Hepatocyte (in vitro differentiated cells): Measurements from ENCODE around the gene TSHZ3. TPM values are rescaled to one million over a fixed set of nuclear protein-coding genes. Genes with fewer than 3 reads are reported as not detected.

Experiments used
- DNase-seq: peaks from one replicate; pipeline ENCODE4 v3.0.0-alpha.2; 2016; ENCODE audit warnings: low spot score
- H2AFZ ChIP-seq: fragments of 200-600 bp; sonication (generic); 2 replicates; pipeline ENCODE4 v1.6.0; 2016; ENCODE audit warnings: antibody characterized with exemption, mild to moderate bottlenecking
- H3K27ac ChIP-seq: fragments of 200-600 bp; sonication (generic); 2 replicates; pipeline ENCODE4 v1.5.1; 2016; ENCODE audit warnings: mild to moderate bottlenecking
- H3K27me3 ChIP-seq: fragments of 200-600 bp; sonication (generic); 2 replicates; pipeline ENCODE4 v1.6.1; 2016
- H3K36me3 ChIP-seq: fragments of 200-600 bp; sonication (generic); replicated peaks from 2 replicates; pipeline ENCODE4 v1.5.1; 2016; ENCODE audit warnings: low read depth; ENCODE audit not compliant: insufficient read depth
- H3K4me1 ChIP-seq: fragments of 200-600 bp; sonication (generic); 2 replicates; pipeline ENCODE4 v1.5.1; 2016; ENCODE audit warnings: mild to moderate bottlenecking, moderate library complexity; ENCODE audit not compliant: insufficient read depth
- H3K4me2 ChIP-seq: fragments of 200-600 bp; sonication (generic); 2 replicates; pipeline ENCODE4 v1.6.0; 2016
- H3K4me3 ChIP-seq: fragments of 200-600 bp; sonication (generic); 2 replicates; pipeline ENCODE4 v1.5.1; 2016; ENCODE audit warnings: mild to moderate bottlenecking
- H3K79me2 ChIP-seq: fragments of 200-600 bp; sonication (generic); 2 replicates; pipeline ENCODE4 v1.6.0; 2017; ENCODE audit warnings: mild to moderate bottlenecking
- H3K9me2 ChIP-seq: fragments of 200-600 bp; sonication (generic); replicated peaks from 2 replicates; pipeline ENCODE4 v1.6.0; 2017; ENCODE audit warnings: mild to moderate bottlenecking; ENCODE audit not compliant: insufficient read depth
- H3K9me3 ChIP-seq: fragments of 200-600 bp; sonication (generic); 2 replicates; pipeline ENCODE4 v1.5.1; 2016; ENCODE audit warnings: low read depth, mild to moderate bottlenecking
- H4K20me1 ChIP-seq: fragments of 200-600 bp; sonication (generic); 2 replicates; pipeline ENCODE4 v1.6.0; 2016; ENCODE audit warnings: mild to moderate bottlenecking; ENCODE audit not compliant: insufficient read depth, poor library complexity, severe bottlenecking
- EZH2 ChIP-seq: fragments of 200-600 bp; sonication (generic); IDR thresholded peaks from 2 replicates; pipeline ENCODE4 v1.6.1; 2016; ENCODE audit warnings: antibody characterized with exemption, mild to moderate bottlenecking, borderline replicate concordance
- EZH2phosphoT487 ChIP-seq: fragments of 200-600 bp; sonication (generic); IDR thresholded peaks from one replicate; pipeline ENCODE4 v1.6.1; 2018; ENCODE audit warnings: antibody characterized with exemption, mild to moderate bottlenecking, low read depth, moderate library complexity; ENCODE audit not compliant: unreplicated experiment, severe bottlenecking
- WGBS: methylation state at CpG from one replicate; pipeline ENCODE4 v1.1.6; 2016; ENCODE audit warnings: low lambda C conversion rate; ENCODE audit errors: missing lambda C conversion rate; 5-methylcytosine and 5-hydroxymethylcytosine counted together
- polyA plus RNA-seq: library from polyadenylated mRNA; unstranded; fragments of >200 nt; fragmentation: Nextera tagmentation; extraction: Ambion mirVana; gene quantifications from 2 replicates; pipeline ENCODE4 v1.2.1, GENCODE V29; 2016
- total RNA-seq: library from RNA; depleted of rRNA; stranded (reverse); fragments of >200 nt; gene quantifications from 2 replicates; pipeline ENCODE4 v1.2.3, GENCODE V29; 2014
- TF ChIP-seq, protein P1 (sequence below): fragments of 200-600 bp; sonication (generic); IDR thresholded peaks from 2 replicates; pipeline ENCODE4 v1.5.1; 2016; ENCODE audit warnings: antibody characterized with exemption, mild to moderate bottlenecking; ENCODE audit not compliant: poor library complexity

TSHZ3 gene
- total and polyA plus RNA-seq, 2 experiments from 2014 or later, result 4.9 to 5.3 TPM

DNA sequence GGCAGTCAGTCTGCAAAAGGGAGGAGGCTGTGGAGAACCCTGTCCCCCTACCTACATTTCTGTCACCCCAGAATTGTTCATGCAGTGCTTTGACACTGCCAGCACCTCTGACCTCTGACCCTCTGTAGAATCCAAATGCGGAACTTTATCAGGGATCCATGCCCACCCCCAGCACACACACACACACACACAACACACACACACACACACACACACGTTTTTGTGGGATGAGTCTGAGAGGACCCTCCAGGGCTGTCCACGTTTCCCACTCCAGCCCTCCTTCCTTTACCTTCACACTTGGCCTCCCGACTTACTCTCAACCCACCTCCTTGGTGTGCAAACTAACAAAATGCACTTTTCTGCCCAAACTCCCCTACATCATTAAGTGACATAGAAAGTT, 42.3 kb upstream of the TSHZ3 start:
- H2AFZ ChIP-seq, result no peak overlapping the region
- no peak for DNase-seq
- H3K27me3 ChIP-seq, result no peaks in the 10 kb centered on the region
- H3K36me3 ChIP-seq, result no peaks in the 10 kb centered on the region
- H3K79me2 ChIP-seq, result no peaks in the 10 kb centered on the region
- no peaks in the 10 kb centered on the region for H4K20me1 ChIP-seq
- 87% methylated on average over 4 of the region's 4 CpGs for WGBS
- no peaks in the 10 kb centered on the region for H3K4me1 ChIP-seq
- no peak overlapping the region for H3K4me2 ChIP-seq
- no peaks in the 10 kb centered on the region for H3K9me3 ChIP-seq
- H3K4me3 ChIP-seq, result no peak overlapping the region
- TF ChIP-seq EZH2, result no peak
- no peak for TF ChIP-seq EZH2phosphoT487
- TF ChIP-seq, protein P1, sequence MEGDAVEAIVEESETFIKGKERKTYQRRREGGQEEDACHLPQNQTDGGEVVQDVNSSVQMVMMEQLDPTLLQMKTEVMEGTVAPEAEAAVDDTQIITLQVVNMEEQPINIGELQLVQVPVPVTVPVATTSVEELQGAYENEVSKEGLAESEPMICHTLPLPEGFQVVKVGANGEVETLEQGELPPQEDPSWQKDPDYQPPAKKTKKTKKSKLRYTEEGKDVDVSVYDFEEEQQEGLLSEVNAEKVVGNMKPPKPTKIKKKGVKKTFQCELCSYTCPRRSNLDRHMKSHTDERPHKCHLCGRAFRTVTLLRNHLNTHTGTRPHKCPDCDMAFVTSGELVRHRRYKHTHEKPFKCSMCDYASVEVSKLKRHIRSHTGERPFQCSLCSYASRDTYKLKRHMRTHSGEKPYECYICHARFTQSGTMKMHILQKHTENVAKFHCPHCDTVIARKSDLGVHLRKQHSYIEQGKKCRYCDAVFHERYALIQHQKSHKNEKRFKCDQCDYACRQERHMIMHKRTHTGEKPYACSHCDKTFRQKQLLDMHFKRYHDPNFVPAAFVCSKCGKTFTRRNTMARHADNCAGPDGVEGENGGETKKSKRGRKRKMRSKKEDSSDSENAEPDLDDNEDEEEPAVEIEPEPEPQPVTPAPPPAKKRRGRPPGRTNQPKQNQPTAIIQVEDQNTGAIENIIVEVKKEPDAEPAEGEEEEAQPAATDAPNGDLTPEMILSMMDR, result no peak
- H3K9me2 ChIP-seq, result no peaks in the 10 kb centered on the region
- no peak overlapping the region for H3K27ac ChIP-seq

- H3K27me3 ChIP-seq, result no peaks in the 10 kb centered on the region
- no peaks in the 10 kb centered on the region for H3K9me2 ChIP-seq
- DNase-seq, result no peak
- H3K79me2 ChIP-seq, result no peaks in the 10 kb centered on the region
- 86% methylated on average over 6 of the region's 6 CpGs for WGBS
- no peak overlapping the region for H3K4me3 ChIP-seq
- no peak overlapping the region for H2AFZ ChIP-seq
- TF ChIP-seq, protein P1, result no peak
- TF ChIP-seq EZH2 (no peak), EZH2phosphoT487 (no peak)
- H3K4me2 ChIP-seq, result no peak overlapping the region
- no peaks in the 10 kb centered on the region for H3K36me3 ChIP-seq
- H4K20me1 ChIP-seq, result no peaks in the 10 kb centered on the region
- H3K27ac ChIP-seq, result no peak overlapping the region
- no peaks in the 10 kb centered on the region for H3K9me3 ChIP-seq
- no peaks in the 10 kb centered on the region for H3K4me1 ChIP-seq
Observed at GRCh38 chr19:31390711-31391110, 41.5 kb upstream of the TSHZ3 start.

- H4K20me1 ChIP-seq, result no peaks in the 10 kb centered on the region
- H3K27me3 ChIP-seq, result no peaks in the 10 kb centered on the region
- H3K79me2 ChIP-seq, result no peaks in the 10 kb centered on the region
- H3K9me2 ChIP-seq, result no peaks in the 10 kb centered on the region
- H3K36me3 ChIP-seq, result no peaks in the 10 kb centered on the region
- H2AFZ ChIP-seq, result no peak overlapping the region
- no peaks in the 10 kb centered on the region for H3K4me1 ChIP-seq
- 92% methylated on average over 5 of the region's 5 CpGs for WGBS
- H3K9me3 ChIP-seq, result no peaks in the 10 kb centered on the region
- DNase-seq, result no peak
- no peak overlapping the region for H3K4me2 ChIP-seq
- H3K27ac ChIP-seq, result no peak overlapping the region
- TF ChIP-seq, protein P1, result no peak
- no peak for TF ChIP-seq EZH2
- TF ChIP-seq EZH2phosphoT487, result no peak
- no peak overlapping the region for H3K4me3 ChIP-seq
Observed at GRCh38 chr19:31389874-31390273, 40.6 kb upstream of the TSHZ3 start.
